Effector memory CD4-positive, alpha-beta T cell (primary cell): ENCODE results near the gene PRKAR1B.

Experiments used
- DNase-seq, 3 donors: peaks; one replicate each; pipeline ENCODE4 v3.0.0-alpha.2; 2020
- H3K27ac ChIP-seq: 2 replicates; pipeline ENCODE4 v1.7.0; 2013; ENCODE audit warnings: mild to moderate bottlenecking, low read length, moderate library complexity; ENCODE audit not compliant: insufficient read depth, poor library complexity, severe bottlenecking
- H3K27me3 ChIP-seq: replicated peaks from 2 replicates; pipeline ENCODE4 v1.7.0; 2013; ENCODE audit warnings: mild to moderate bottlenecking, low read length; ENCODE audit not compliant: insufficient read depth, control insufficient read depth, poor library complexity, severe bottlenecking
- H3K36me3 ChIP-seq: 2 replicates; pipeline ENCODE4 v1.7.0; 2013; ENCODE audit warnings: mild to moderate bottlenecking, low read length, moderate library complexity; ENCODE audit not compliant: control insufficient read depth, insufficient read depth
- H3K4me1 ChIP-seq: 2 replicates; pipeline ENCODE4 v1.7.0; 2013; ENCODE audit warnings: low read length, mild to moderate bottlenecking; ENCODE audit not compliant: control insufficient read depth, insufficient read depth, poor library complexity, severe bottlenecking
- H3K4me3 ChIP-seq: 2 replicates; pipeline ENCODE4 v1.7.0; 2013; ENCODE audit warnings: low read length, low read depth, mild to moderate bottlenecking; ENCODE audit not compliant: insufficient read depth, poor library complexity, severe bottlenecking
- H3K9me3 ChIP-seq: 2 replicates; pipeline ENCODE4 v1.7.0; 2013; ENCODE audit warnings: mild to moderate bottlenecking, low read length, moderate library complexity; ENCODE audit not compliant: control insufficient read depth

The PRKAR1B gene

DNA sequence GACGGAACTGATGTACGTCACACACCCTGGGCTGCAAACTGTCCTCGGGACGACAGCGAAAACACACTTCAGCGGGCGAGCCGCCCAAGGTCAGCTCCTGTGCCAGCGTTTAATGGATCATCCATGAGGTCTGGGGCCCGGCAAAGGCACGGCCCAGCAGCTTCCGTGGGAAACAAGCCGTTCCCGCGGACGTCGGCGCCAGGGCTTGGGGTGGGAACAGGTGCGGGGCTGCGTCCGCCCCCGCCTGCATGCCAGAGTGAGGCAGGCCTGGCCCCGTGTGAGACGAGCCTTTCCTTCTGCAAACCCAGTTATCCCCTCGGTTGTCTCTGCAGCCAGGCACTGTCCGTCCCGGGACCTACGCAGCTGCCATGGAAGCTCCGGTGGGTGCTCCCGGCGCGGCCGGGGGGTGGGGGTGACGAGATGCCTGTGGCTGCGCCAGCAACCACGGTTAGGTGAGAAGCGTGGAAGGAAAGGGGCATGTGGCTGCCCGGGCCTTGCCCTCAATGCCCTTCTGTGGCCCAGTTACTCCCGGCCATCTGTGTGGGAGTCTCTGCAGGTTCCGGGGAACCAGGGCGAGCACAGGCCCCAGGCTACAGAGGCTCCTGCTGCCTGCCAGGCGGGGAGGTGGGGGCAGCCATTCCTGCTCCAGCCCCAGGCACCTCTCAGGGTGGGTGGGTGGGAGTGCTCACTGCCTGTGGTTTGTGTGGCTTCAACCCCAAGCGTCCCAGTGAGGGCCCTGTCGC lies 165.3 kb downstream of the PRKAR1B start:
- H3K27ac ChIP-seq, result no peak overlapping the region

DNA sequence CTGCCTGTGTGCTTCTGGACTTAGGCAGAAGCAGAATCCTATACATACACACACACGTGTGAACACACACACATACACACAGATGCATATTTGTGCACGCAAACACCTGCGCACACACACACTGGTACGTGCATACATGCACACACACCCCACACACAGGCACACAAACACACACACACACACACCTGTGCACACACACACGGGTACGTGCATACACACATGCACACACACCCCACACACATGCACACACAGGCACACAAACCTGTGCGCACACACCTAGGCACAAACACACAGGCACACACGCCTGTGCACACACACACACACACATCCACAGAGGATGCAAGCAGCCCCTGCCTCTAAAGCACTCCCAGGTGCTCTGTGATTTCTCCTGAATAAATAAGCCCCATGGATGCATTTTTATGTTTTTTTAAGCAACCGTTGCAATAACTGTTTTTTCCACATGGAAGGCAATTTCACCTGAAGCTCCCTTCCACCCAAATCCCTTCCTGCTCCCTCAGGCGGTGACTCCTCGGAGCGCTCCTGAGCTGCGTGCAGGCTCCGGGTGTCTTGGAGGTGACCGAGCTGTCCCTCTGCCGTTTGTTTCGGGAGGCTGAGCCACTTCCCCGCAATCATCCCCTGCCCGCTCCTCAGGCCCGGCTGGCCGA lies 166.0 kb downstream of the PRKAR1B start:
- Histone ChIP-seq H3K36me3 (no peaks in the 10 kb centered on the region), H3K4me1 (no peaks in the 10 kb centered on the region), H3K9me3 (no peaks in the 10 kb centered on the region), H3K27me3 (no peaks in the 10 kb centered on the region), H3K4me3 (no peak overlapping the region), H3K27ac (no peak overlapping the region)
- no peak for DNase-seq

More for the DNA sequence above, 165.3 kb downstream of the PRKAR1B start:
- H3K27me3 ChIP-seq, result no peaks in the 10 kb centered on the region
- no peak for DNase-seq
- no peaks in the 10 kb centered on the region for H3K9me3 ChIP-seq
- H3K36me3 ChIP-seq, result no peaks in the 10 kb centered on the region
- H3K4me3 ChIP-seq, result no peak overlapping the region
- no peaks in the 10 kb centered on the region for H3K4me1 ChIP-seq

DNA sequence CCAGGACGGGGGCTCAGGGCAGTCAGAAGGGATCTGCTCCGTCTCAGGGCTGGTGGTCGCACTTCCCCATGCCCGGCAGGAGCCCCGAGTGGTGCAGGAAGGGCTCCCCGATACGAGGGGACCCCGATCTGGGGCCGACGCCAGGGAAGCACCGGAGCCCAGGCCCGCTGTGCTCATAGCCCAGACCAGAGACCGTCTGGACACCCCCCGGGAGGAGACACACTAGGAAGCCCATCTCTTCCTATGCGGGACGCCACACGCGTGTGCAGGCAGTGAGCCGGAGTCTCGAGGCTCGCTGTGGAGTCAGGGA lies 167.7 kb downstream of the PRKAR1B start:
- no peak overlapping the region for H3K4me3 ChIP-seq
- DNase-seq, result no peak
- no peaks in the 10 kb centered on the region for H3K36me3 ChIP-seq
- no peak overlapping the region for H3K27ac ChIP-seq
- no peaks in the 10 kb centered on the region for H3K9me3 ChIP-seq
- H3K4me1 ChIP-seq, result no peaks in the 10 kb centered on the region
- no peaks in the 10 kb centered on the region for H3K27me3 ChIP-seq

DNA sequence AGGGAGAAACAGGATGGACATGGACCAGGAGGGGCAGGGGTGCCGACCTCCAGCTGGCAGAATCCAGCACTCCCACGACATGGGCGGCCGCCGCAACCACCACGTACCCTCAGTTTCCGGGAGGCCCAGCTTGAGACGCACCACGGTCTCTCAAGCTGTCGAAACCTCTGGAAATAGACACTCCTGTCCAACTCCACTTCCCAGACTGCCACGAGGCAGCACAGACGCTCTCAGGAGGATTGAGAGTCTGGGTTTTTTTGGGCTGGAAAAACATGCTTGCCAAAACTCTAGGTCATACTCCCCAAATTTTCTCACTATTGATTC lies 169.6 kb downstream of the PRKAR1B start:
- no peak for DNase-seq
- Histone ChIP-seq H3K27ac (no peak overlapping the region), H3K36me3 (no peaks in the 10 kb centered on the region)

DNA sequence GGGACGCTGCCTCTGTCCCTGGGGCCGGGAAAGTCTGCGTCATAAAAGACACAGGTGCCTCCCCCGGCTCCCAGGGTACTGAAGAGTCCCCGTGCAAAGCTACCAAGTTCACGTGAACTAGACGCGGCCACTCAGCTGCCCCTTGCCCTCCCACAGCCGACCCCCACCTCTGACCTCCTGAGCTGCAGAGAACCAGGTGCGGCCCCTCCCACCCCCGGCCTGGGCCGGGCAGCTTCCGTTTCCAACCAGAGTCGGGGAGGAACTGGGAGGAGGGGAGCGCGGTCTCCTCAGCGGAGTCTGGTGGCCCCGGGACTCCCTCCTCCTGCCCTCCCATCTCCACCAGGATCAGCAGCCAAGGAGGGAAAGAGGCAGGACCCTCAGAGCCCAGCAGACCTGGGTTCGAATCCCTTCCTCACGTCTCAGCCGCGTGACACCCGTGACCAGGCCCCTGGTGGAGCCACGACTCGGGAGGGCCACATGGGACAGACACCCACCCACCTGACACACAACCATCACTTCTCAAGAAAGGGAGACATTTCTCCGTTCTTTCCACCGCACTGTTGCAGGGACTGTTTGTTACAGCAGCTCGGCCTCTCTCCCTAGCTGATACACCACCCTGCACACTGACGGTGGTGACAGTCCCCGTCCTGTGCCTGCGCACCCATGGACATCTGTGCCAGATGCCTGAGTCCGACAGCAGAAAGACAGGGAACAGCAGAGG lies 170.1 kb downstream of the PRKAR1B start:
- DNase-seq, result no peak
- H3K4me1 ChIP-seq, result no peaks in the 10 kb centered on the region
- no peaks in the 10 kb centered on the region for H3K9me3 ChIP-seq
- no peak overlapping the region for H3K27ac ChIP-seq
- H3K27me3 ChIP-seq, result no peaks in the 10 kb centered on the region
- H3K36me3 ChIP-seq, result no peaks in the 10 kb centered on the region
- no peak overlapping the region for H3K4me3 ChIP-seq

More for the DNA sequence above, 169.6 kb downstream of the PRKAR1B start:
- H3K27me3 ChIP-seq, result no peaks in the 10 kb centered on the region
- H3K4me1 ChIP-seq, result no peaks in the 10 kb centered on the region
- H3K9me3 ChIP-seq, result no peaks in the 10 kb centered on the region
- no peak overlapping the region for H3K4me3 ChIP-seq

DNA sequence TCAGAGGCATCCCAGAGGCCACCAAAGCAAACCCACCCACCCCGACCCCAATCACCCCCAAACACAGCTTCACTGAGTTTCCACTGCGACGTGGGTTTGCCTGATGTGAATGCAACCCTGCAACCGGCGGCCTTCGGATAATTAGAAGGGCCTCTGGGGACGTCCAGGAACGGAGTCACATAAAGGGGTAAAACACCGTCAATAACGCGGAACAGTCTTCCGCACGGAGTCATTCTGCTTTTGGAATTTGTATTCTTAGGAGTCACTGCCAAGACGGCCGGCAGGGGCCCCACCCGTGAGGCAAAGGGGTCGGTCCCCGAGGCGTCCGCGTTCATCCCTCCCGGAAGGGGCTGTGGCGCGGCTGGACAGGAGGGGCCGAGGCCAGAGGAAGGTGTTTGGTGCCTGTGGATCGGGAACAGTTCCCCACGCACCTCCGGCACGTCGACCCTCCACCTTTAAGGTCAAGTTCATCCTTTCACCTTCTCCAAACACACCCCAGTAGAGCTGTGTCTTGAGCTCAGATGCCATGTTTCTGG lies 170.7 kb downstream of the PRKAR1B start:
- DNase-seq, result no peak
- no peaks in the 10 kb centered on the region for H3K4me1 ChIP-seq
- no peaks in the 10 kb centered on the region for H3K36me3 ChIP-seq
- no peak overlapping the region for H3K27ac ChIP-seq
- H3K9me3 ChIP-seq, result no peaks in the 10 kb centered on the region
- H3K27me3 ChIP-seq, result no peaks in the 10 kb centered on the region
- no peak overlapping the region for H3K4me3 ChIP-seq

DNA sequence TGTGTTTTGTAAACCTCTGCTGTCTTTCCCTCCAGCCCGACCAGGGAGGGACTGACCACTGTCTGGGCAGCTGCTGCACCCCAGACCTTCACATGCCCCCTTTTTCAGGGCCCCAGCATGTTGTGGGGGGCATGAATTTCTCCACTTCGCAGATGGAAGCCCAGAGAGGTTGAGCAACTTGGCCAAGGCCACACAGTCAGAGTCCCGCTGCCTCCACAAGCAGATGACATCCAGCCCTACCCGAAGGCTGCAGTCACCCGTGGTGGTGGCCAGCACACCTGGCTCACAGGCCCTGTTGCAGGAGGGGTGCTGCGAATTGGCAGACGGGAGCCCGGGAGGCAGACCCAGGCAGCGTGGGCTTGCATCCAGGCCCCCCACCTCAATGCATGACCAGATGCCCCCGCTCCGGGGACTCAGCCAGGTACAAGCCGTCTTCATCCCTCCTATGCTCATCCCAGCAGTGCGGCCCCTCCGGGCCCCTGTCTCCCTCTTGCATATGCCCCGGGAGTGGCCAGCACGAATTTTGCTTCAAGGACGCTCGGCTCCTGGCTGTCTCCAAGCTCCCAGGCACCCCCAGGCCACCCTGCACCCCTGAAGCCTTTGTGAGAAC lies 171.4 kb downstream of the PRKAR1B start:
- Histone ChIP-seq H3K27ac (no peak overlapping the region), H3K4me1 (no peaks in the 10 kb centered on the region), H3K4me3 (no peak overlapping the region), H3K27me3 (no peaks in the 10 kb centered on the region), H3K36me3 (no peaks in the 10 kb centered on the region), H3K9me3 (no peaks in the 10 kb centered on the region)
- no peak for DNase-seq

DNA sequence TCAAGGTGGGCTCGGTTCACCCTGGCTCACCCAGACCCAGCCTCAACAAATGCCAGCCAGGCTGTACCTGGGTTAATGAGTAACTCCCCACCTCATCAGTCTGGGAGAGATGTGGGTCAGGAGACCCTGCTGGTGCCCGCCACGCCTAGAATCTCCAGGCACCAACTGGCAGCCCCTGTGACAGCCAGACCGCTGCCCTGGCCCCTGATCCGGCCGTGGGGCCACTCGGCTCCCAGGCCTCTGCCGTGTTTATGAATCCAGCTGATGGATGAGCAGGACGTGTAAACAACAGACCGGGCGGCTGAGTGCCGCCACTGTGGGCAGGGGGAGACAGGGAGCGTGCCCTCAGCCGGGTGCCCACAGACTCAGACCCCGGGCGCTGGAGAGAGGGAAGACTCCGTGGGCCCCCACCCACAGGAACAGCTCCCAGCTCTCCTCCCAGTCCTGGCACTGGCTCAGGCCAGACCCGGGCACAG lies 173.4 kb downstream of the PRKAR1B start:
- Histone ChIP-seq H3K4me1 (no peaks in the 10 kb centered on the region), H3K27ac (no peak overlapping the region), H3K27me3 (no peaks in the 10 kb centered on the region), H3K36me3 (no peaks in the 10 kb centered on the region), H3K9me3 (no peaks in the 10 kb centered on the region), H3K4me3 (no peak overlapping the region)
- no peak for DNase-seq

DNA sequence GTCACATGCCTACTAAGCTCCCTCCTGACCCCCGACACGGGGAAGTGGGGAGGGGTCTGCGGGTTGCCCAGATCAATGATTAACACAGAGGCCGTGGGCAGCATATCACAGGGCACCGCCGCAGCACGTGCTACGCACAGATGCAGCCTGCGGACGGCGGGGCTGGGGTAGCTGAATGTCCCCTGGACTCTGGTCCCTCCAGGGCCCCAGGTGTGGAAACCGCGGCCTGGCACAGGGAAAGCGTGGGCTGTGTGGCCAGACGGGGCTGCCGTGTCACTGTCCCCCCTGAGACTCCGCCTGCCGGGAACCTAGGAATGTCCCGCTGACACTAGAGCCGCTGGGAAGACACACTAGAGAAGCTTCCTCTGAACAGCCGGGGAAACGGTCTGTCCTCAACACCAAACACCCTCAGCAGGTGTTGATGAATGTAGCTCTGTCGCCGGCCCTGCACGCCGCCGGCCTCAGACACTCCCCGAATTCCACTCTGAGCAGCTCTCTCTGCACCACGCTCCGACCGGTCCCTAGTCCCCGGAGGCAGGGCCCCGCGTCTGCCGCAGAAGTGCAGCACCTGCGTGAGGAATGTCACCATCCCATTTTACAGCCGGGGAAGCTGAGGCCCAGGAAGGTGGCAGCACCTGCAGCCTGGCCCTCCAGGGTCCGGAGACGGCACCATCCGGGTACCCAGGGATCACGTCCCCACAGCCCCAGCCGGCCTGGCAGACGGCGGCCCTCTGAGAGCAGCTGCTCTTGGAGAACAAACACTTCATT lies 174.0 kb downstream of the PRKAR1B start:
- H3K9me3 ChIP-seq, result no peaks in the 10 kb centered on the region

More for the DNA sequence above, 174.0 kb downstream of the PRKAR1B start:
- Histone ChIP-seq H3K4me3 (no peak overlapping the region), H3K4me1 (no peaks in the 10 kb centered on the region), H3K36me3 (no peaks in the 10 kb centered on the region), H3K27ac (no peak overlapping the region), H3K27me3 (no peaks in the 10 kb centered on the region)
- no peak for DNase-seq
